ENCODE data around the gene ADGRE3.
"Not testable (repeated sequence)": the region's sequence is repeated elsewhere in the genome, so short reads cannot be mapped to it uniquely, and the experiment has no call there.

ADGRE3 gene

DNA sequence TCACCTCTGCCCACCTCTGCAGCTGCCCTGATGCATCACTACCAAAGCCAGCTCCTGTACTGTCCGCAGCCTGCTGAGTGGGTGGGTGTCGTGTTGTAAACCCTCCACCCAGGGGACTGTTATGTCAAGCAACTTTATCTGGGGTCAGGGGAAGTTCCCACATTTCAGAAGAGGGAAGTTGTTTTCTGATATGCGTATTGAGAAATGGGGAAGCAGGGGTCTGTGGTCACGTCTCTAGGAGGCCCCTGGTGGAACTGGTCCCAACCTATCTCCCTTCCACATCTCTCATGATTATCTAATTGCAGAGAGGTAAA, 60.6 kb downstream of the ADGRE3 start:
- TF ChIP-seq, protein P1, sequence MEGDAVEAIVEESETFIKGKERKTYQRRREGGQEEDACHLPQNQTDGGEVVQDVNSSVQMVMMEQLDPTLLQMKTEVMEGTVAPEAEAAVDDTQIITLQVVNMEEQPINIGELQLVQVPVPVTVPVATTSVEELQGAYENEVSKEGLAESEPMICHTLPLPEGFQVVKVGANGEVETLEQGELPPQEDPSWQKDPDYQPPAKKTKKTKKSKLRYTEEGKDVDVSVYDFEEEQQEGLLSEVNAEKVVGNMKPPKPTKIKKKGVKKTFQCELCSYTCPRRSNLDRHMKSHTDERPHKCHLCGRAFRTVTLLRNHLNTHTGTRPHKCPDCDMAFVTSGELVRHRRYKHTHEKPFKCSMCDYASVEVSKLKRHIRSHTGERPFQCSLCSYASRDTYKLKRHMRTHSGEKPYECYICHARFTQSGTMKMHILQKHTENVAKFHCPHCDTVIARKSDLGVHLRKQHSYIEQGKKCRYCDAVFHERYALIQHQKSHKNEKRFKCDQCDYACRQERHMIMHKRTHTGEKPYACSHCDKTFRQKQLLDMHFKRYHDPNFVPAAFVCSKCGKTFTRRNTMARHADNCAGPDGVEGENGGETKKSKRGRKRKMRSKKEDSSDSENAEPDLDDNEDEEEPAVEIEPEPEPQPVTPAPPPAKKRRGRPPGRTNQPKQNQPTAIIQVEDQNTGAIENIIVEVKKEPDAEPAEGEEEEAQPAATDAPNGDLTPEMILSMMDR (conservative IDR thresholded peaks at IDR 0.05), result no peak
- no peak overlapping the region for H3K27ac ChIP-seq

DNA sequence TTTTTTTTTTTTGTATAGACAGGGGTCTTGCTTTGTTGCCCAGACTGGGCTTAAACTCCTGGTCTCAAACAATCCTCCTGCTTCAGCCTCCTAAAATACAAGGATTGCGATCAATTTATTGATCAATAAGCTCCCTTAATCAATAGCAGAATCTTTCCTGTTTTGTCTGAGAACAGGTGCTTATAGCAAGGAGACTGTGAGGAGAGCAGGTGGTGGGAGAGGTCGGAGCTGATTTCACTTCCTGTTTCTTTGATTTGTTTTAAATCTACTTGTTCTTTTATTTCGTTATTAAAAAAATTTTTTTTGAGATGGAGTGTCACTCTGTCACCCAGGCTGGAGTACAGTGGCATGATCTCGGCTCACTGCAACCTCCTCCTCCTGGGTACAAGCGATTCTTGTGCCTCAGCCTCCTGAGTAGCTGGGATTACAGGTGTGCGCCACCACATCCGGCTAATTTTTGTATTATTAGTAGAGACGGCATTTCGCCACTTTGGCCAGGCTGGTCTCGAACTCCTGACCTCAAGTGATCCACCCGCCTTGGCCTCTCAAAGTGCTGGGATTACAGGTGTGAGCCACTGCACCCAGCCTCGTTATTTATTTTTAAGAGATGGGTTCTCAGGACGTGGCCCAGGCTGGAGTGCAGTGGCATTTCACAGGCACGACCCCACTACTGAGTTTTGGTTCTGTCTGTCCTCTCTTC, 61.1 kb downstream of the ADGRE3 start:
- not testable (repeated sequence) for H3K27ac ChIP-seq

DNA sequence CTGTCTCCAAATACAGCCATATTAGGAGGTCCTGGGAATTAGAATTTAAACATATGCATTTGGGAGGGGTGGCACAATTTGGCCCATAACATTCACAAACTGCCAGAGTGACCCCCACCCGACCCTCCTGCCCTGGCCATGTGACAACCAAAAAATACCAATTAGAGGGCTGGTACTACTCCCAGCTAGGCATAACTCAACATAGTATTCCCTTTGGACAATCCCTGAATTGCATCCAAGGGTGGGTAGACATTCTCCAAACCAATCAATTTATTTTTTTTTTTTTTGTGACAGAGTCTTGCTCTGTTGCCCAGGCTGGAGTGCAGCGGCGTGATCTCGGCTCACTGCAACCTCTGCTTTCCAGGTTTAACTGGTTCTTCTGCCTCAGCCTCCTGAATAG, 62.0 kb downstream of the ADGRE3 start:
- no peak overlapping the region for H3K27ac ChIP-seq
- TF ChIP-seq, protein P1 (conservative IDR thresholded peaks at IDR 0.05), result no peak

DNA sequence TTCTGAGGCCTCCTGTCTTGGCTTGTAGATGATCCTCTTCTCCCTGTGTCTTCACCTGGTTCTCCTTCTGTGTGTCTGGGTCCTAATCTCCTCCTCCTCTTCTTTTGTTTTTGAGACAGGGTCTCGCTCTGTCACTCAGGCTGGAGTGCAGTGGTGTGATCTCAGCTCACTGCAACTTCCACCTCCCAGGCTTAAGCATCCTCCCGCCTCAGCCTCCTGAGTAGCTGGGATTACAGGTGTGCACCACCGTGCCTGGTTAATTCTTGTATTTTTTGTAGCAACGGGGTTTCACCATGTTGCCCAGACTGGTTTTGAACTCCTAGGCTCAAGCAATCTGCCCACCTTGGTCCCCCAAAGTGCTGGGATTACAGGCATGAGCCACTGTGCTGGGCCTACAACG, 62.4 kb downstream of the ADGRE3 start:
- not testable (repeated sequence) for H3K27ac ChIP-seq

DNA sequence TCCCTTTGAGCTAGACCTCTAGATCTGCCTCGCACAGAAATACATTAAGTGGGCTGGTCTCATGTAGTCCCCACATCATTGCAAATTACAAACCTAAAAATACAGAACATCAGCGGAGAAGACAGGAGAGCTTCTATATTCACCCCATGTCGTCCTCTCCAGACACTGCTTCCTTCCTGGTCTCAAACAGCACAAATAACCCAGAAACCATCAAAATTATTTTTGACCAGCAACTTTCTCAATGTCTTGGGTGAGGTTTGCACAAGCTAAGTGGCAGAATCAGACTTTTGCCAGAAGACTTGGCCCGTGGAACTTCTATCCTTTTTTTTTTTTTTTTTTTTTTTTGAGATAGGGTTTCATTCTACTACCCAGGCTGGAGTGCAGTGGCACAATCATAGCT, 63.6 kb downstream of the ADGRE3 start:
- H3K27ac ChIP-seq, result no peak overlapping the region
- TF ChIP-seq, protein P1 (conservative IDR thresholded peaks at IDR 0.05), result no peak

DNA sequence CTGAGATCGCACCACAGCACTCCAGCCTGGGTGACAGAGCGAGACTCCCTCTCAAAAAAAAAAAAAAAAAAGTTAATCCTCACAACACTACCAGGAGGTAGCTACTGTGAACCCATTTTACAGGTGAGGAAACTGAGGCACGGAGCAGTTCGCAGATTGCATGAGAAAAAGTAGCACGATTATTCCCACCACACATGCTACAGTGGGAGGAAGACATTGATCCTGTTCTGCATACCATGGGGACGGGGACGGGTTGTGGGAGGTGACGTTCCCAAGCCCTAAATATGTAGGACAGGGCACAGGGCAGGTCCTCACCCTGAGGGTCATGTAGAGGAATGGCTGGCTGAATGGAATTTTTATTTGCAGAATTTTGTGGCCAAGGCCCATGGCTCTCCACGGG, 68.0 kb downstream of the ADGRE3 start:
- TF ChIP-seq, protein P1 (conservative IDR thresholded peaks at IDR 0.05), result no peak

DNA sequence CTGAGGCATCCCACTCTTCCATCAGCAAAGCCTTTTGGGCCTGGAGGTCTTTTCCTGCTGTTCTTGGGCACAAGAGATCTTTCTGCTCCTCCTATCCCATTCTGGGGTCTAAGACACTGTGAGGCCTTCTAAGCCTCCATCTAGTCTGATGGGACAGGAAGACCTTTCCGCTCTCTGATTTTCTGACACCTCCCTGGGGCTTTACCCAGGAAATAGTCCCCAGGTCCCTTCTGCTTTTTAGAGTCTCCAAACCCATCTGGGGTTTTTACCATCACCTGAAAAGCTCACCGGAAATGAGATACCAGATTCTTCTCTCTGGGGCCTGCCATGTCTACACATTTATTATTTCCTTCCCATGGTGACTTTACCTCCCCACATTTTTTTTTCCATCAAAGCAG, 70.7 kb downstream of the ADGRE3 start:
- TF ChIP-seq, protein P1 (conservative IDR thresholded peaks at IDR 0.05), result no peak
- H3K27ac ChIP-seq, result no peak overlapping the region

More for the DNA sequence above, 68.0 kb downstream of the ADGRE3 start:
- no peak overlapping the region for H3K27ac ChIP-seq

DNA sequence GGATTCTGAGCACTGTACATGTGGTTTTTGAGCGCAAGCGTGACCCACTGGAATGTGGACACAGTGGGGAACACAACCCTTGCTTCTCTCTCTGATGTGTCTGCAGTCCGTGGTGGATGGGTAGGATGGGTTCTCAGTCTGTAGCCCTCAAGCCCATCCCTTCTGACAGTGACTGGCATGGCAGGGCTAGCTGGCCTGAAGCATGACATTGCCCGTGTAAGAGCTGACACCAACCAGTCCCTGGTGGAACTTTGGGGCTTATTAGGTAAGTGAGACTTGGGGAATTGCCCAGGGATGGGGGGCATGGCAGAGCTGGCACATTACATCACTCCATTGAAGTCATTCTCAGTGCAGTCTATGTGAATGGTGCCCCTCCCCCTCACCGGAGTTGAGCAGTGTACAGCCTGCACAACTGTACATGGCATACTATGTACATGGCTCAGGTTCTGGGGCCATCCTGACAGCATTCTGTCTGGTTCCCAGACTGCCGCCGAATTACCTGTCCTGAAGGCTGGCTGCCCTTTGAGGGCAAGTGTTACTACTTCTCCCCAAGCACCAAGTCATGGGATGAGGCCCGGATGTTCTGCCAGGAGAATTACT, 75.0 kb downstream of the ADGRE3 start:
- TF ChIP-seq, protein P1 (conservative IDR thresholded peaks at IDR 0.05), result no peak
- H3K27ac ChIP-seq, result no peak overlapping the region

All from VCaP (cell line).